ENCODE results near the gene SUGCT. TPM values are rescaled to one million over a fixed set of nuclear protein-coding genes. Genes with fewer than 3 reads are reported as not detected.

Gene SUGCT
- polyA plus RNA-seq, 1 of the 3 experiments (the other 2 are of a cell fraction) = 53.7 TPM

DNA sequence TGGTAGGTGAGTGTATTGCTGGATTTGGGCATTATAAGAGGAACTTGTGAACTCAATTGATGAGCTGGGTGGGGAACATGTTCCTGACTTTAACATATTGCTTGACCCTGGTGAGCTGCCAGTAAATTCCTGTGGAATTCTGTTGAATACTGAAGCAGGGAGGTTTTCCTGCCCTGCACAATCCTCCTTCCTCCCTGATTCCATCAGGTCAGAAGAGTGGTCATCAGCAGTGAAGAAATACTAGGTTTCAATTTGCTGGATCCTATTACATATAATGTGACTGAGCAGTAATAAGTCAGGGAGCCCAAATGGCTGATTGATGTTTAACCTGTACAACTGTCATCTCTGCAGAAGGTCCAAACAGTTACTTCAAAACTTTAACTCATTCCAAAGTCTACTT is 581.2 kb downstream of the SUGCT start:
- no peaks in the 10 kb centered on the region for H3K9me3 ChIP-seq
- peaks cover 72% of the 10 kb centered on the region for H3F3A ChIP-seq (replicated peaks; ENCODE audit: insufficient read depth)
- H2AFZ ChIP-seq (ENCODE audit: low read depth) = no peak overlapping the region
- ChIA-PET POLR2A (no interaction called here), CTCF (interaction anchor here (1.2 to 1.5 kb wide), 2 partner anchors 12 to 30 kb away, joined by 3 to 4 read pairs; no protein-coding TSS in a partner anchor)
- no peaks in the 10 kb centered on the region for H3K27me3 ChIP-seq (ENCODE audit: insufficient read depth)
- H3K9ac ChIP-seq = peak overlapping the region; percentile 5; the same call in 1 of the 2 replicates
- no peak for DNase-seq
- H3K4me3 ChIP-seq (ENCODE audit: low read depth in 2 of 2, low read length in 1 of 2) = no peak overlapping the region
- peaks cover 34% of the 10 kb centered on the region; the same call in 1 of the 2 replicates for H3K79me2 ChIP-seq (ENCODE audit: insufficient read depth)
- H3K9me2 ChIP-seq = no peaks in the 10 kb centered on the region
- H3K36me3 ChIP-seq (replicated peaks in 1 of 2; ENCODE audit: control insufficient read depth in 1 of 2, insufficient read depth in 2 of 2, low read length in 1 of 2) = peaks cover 0 to 14% of the 10 kb centered on the region in 2 experiments
- no peaks in the 10 kb centered on the region for H4K20me1 ChIP-seq (ENCODE audit: insufficient read depth)
- peaks cover 41 to 57% of the 10 kb centered on the region in 2 experiments for H3K4me1 ChIP-seq (ENCODE audit: control insufficient read depth in 1 of 2, insufficient read depth in 2 of 2, low read depth in 1 of 2, low read length in 1 of 2)
- H3K4me2 ChIP-seq = peak overlapping the region; percentile 27
- peak overlapping the region; percentile 89 to 96 for H3K27ac ChIP-seq (ENCODE audit: low read depth in 2 of 2, low read length in 1 of 2)
- TF ChIP-seq NFIC (IDR thresholded peaks at IDR 0.05; ENCODE audit: borderline replicate concordance) (peak; percentile 63; the same call in 1 of the 2 replicates), TAF1 (IDR thresholded peaks at IDR 0.05; ENCODE audit: borderline replicate concordance, low read depth, low read length) (0 out of 2 replicates have a peak, but pooled peaks have one; percentile 37), GABPA (IDR thresholded peaks at IDR 0.05; ENCODE audit: low read depth) (no peak), FOSL2 (IDR thresholded peaks at IDR 0.05; ENCODE audit: borderline replicate concordance, low read depth) (peak; percentile 36; the same call in 1 of the 2 replicates), EP300 (IDR thresholded peaks at IDR 0.05; ENCODE audit: borderline replicate concordance in 1 of 2, low read depth in 1 of 2, low read length in 1 of 2) (peak; percentile 61 to 78; a peak in 3 of 4 replicates), YY1 (IDR thresholded peaks at IDR 0.05; ENCODE audit: low read depth) (no peak), GATA2 (CRISPR knock-in tag; IDR thresholded peaks at IDR 0.05) (no peak), RAD21 (IDR thresholded peaks at IDR 0.05; ENCODE audit: low read length) (no peak), ELF1 (IDR thresholded peaks at IDR 0.05) (no peak), SIN3A (IDR thresholded peaks at IDR 0.05; ENCODE audit: borderline replicate concordance, low read depth, low read length) (no peak), FOXM1 (IDR thresholded peaks at IDR 0.05; ENCODE audit: low read depth) (peak; percentile 65; the same call in 1 of the 2 replicates), CHD2 (IDR thresholded peaks at IDR 0.05; ENCODE audit: low read length, partially characterized antibody) (no peak), EZH2phosphoT487 (IDR thresholded peaks at IDR 0.05; ENCODE audit: borderline replicate concordance, low read depth) (no peak), RFX5 (IDR thresholded peaks at IDR 0.05; ENCODE audit: low read length) (no peak), MAX (IDR thresholded peaks at IDR 0.05; ENCODE audit: low read depth) (peak; percentile 73), MEF2A (IDR thresholded peaks at IDR 0.05; ENCODE audit: borderline replicate concordance, low read depth) (no peak), ZBTB33 (IDR thresholded peaks at IDR 0.05; ENCODE audit: borderline replicate concordance, low read depth) (no peak; the same call in 1 of the 2 replicates), MXI1 (IDR thresholded peaks at IDR 0.05; ENCODE audit: low read depth, low read length) (no peak), RXRA (IDR thresholded peaks at IDR 0.05; ENCODE audit: borderline replicate concordance, low read depth) (peak; percentile 87; the same call in 1 of the 2 replicates), JUND (IDR thresholded peaks at IDR 0.05) (peak; percentile 26; the same call in 1 of the 2 replicates), SMC3 (IDR thresholded peaks at IDR 0.05; ENCODE audit: low read depth, low read length) (no peak), USF2 (IDR thresholded peaks at IDR 0.05; ENCODE audit: borderline replicate concordance, low read depth, low read length) (no peak)
- TF ChIP-seq, protein P1, sequence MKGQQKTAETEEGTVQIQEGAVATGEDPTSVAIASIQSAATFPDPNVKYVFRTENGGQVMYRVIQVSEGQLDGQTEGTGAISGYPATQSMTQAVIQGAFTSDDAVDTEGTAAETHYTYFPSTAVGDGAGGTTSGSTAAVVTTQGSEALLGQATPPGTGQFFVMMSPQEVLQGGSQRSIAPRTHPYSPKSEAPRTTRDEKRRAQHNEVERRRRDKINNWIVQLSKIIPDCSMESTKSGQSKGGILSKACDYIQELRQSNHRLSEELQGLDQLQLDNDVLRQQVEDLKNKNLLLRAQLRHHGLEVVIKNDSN (IDR thresholded peaks at IDR 0.05; ENCODE audit: borderline replicate concordance, low read depth) = no peak
- TF ChIP-seq, protein P2, sequence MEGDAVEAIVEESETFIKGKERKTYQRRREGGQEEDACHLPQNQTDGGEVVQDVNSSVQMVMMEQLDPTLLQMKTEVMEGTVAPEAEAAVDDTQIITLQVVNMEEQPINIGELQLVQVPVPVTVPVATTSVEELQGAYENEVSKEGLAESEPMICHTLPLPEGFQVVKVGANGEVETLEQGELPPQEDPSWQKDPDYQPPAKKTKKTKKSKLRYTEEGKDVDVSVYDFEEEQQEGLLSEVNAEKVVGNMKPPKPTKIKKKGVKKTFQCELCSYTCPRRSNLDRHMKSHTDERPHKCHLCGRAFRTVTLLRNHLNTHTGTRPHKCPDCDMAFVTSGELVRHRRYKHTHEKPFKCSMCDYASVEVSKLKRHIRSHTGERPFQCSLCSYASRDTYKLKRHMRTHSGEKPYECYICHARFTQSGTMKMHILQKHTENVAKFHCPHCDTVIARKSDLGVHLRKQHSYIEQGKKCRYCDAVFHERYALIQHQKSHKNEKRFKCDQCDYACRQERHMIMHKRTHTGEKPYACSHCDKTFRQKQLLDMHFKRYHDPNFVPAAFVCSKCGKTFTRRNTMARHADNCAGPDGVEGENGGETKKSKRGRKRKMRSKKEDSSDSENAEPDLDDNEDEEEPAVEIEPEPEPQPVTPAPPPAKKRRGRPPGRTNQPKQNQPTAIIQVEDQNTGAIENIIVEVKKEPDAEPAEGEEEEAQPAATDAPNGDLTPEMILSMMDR (IDR thresholded peaks at IDR 0.05) = no peak
- TF ChIP-seq, protein P3, sequence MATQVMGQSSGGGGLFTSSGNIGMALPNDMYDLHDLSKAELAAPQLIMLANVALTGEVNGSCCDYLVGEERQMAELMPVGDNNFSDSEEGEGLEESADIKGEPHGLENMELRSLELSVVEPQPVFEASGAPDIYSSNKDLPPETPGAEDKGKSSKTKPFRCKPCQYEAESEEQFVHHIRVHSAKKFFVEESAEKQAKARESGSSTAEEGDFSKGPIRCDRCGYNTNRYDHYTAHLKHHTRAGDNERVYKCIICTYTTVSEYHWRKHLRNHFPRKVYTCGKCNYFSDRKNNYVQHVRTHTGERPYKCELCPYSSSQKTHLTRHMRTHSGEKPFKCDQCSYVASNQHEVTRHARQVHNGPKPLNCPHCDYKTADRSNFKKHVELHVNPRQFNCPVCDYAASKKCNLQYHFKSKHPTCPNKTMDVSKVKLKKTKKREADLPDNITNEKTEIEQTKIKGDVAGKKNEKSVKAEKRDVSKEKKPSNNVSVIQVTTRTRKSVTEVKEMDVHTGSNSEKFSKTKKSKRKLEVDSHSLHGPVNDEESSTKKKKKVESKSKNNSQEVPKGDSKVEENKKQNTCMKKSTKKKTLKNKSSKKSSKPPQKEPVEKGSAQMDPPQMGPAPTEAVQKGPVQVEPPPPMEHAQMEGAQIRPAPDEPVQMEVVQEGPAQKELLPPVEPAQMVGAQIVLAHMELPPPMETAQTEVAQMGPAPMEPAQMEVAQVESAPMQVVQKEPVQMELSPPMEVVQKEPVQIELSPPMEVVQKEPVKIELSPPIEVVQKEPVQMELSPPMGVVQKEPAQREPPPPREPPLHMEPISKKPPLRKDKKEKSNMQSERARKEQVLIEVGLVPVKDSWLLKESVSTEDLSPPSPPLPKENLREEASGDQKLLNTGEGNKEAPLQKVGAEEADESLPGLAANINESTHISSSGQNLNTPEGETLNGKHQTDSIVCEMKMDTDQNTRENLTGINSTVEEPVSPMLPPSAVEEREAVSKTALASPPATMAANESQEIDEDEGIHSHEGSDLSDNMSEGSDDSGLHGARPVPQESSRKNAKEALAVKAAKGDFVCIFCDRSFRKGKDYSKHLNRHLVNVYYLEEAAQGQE (IDR thresholded peaks at IDR 0.05; ENCODE audit: low read depth, low read length) = 0 out of 2 replicates have a peak, but pooled peaks have one; percentile 40

Data from SK-N-SH (cell line).